Subcutaneous abdominal adipose tissue (tissue), 5 donors: Measurements from ENCODE around the gene ZNF267.

Source experiments
- H3K27ac ChIP-seq: one replicate; pipeline ENCODE4 v1.7.0; 2013; ENCODE audit warnings: low read depth, mild to moderate bottlenecking, inconsistent platforms, low read length, moderate library complexity
- H3K27me3 ChIP-seq, 5 donors: one replicate each; pipeline ENCODE4 v1.7.0; 2013; ENCODE audit warnings: low read length in 5 of 5, inconsistent platforms in 1 of 5; ENCODE audit not compliant: control insufficient read depth in 5 of 5, insufficient read depth in 4 of 5
- H3K36me3 ChIP-seq, 5 donors: one replicate each; pipeline ENCODE4 v1.7.0; 2013; ENCODE audit warnings: low read length in 5 of 5; ENCODE audit not compliant: control insufficient read depth in 5 of 5, insufficient read depth in 5 of 5
- H3K4me1 ChIP-seq, 5 donors: one replicate each; pipeline ENCODE4 v1.7.0; 2013; ENCODE audit warnings: low read length in 5 of 5, mild to moderate bottlenecking in 3 of 5, moderate library complexity in 1 of 5; ENCODE audit not compliant: control insufficient read depth in 5 of 5, insufficient read depth in 5 of 5
- H3K4me3 ChIP-seq, 5 donors: one replicate each; pipeline ENCODE4 v1.7.0; 2013; ENCODE audit warnings: low read length in 5 of 5, low read depth in 1 of 5
- H3K9ac ChIP-seq, 5 donors: one replicate each; pipeline ENCODE4 v1.7.0; 2013; ENCODE audit warnings: low read length in 5 of 5, mild to moderate bottlenecking in 4 of 5, moderate library complexity in 3 of 5
- H3K9me3 ChIP-seq, 5 donors: one replicate each; pipeline ENCODE4 v1.7.0; 2013; ENCODE audit warnings: low read length in 5 of 5; ENCODE audit not compliant: control insufficient read depth in 5 of 5
- donor health status: healthy.
- donor health status: healthy.
- donor health status: healthy.
- donor health status: healthy.
- donor health status: healthy.

Gene ZNF267

DNA sequence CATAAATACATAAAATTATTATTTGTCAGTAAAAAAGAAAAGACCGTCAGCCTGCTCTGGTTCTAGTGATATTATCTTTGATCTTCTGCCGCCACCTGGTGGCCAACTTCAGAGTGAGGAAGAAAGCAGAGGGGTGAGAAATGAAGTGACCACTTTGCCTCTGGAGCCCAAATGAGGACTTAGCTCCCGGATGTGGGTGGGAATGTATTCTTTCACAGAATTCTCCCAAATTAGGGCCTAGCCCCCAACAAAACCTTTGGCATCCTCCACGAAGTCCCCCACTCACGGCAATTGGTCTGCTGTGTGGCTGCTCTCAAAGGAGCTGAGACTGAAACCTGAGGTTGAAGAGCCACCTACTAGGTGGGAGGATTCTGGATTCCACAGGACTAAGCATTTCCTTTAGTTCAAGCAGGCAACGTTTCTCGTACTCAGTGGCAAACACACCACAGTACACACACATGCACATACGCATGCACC is 4.9 kb upstream of the ZNF267 start:
- Histone ChIP-seq H3K4me1 (peaks cover 4 to 37% (median 12%) of the 10 kb centered on the region in 5 donors), H3K27ac (peak overlapping the region; percentile 55), H3K27me3 (no peaks in the 10 kb centered on the region), H3K36me3 (no peaks in the 10 kb centered on the region), H3K4me3 (peak overlapping the region in 4 of 5 donors; percentile 7 to 44 (median 36)), H3K9me3 (no peaks in the 10 kb centered on the region), H3K9ac (peak overlapping the region in 2 of 5 donors; percentile 16 to 65)

DNA sequence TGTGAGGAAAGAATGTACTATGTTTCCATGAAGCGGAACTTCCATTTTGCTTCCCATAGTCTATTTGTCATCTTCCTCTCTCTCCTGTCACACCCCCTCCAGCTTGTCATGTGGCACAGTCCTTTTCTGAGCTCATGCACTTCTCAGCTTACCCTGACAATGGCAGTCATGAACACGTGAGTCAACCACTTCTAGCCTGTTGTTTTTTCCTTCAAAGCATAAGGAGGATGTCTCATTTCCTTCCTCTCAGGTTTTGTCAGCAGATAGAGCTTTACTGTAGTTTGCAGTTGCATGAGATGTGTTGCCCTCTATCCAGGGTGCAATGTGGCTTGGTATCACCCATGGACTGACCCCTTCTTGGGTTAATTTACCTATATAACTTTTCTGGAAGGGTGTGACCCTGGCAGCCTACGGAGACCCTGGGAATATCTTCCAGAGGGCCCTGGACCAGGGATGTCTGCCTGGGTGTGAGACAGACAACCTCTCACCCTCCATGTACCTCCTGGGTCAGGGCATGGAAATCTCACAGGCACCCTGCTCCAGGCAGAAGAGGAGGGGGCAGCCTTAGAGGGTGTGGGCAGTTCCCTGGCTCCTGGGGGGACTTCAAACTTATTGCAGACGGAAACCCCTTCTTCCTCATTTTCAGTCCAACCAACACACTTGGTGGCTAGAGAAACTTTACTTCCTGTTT is 4.0 kb upstream of the ZNF267 start:
- Histone ChIP-seq H3K9me3 (no peaks in the 10 kb centered on the region), H3K27me3 (no peaks in the 10 kb centered on the region), H3K36me3 (no peaks in the 10 kb centered on the region), H3K4me1 (peaks cover 4 to 43% (median 17%) of the 10 kb centered on the region in 5 donors), H3K4me3 (no peak overlapping the region), H3K9ac (peak overlapping the region in 3 of 5 donors; percentile 20 to 48 (median 26)), H3K27ac (peak overlapping the region; percentile 80)

- H3K9ac ChIP-seq, result no peak overlapping the region
- peaks cover 4 to 54% (median 29%) of the 10 kb centered on the region in 5 donors for H3K4me1 ChIP-seq
- no peak overlapping the region for H3K4me3 ChIP-seq
- no peaks in the 10 kb centered on the region for H3K36me3 ChIP-seq
- no peaks in the 10 kb centered on the region for H3K9me3 ChIP-seq
- no peak overlapping the region for H3K27ac ChIP-seq
- H3K27me3 ChIP-seq, result no peaks in the 10 kb centered on the region
Measured at GRCh38 chr16:31870809-31871208, 2.8 kb upstream of the ZNF267 start.

- Histone ChIP-seq H3K27ac (no peak overlapping the region), H3K4me3 (no peak overlapping the region), H3K9ac (no peak overlapping the region), H3K27me3 (no peaks in the 10 kb centered on the region), H3K36me3 (no peaks in the 10 kb centered on the region), H3K4me1 (peaks cover 4 to 54% (median 29%) of the 10 kb centered on the region in 5 donors), H3K9me3 (no peaks in the 10 kb centered on the region)
Measured at GRCh38 chr16:31871510-31871909, 2.1 kb upstream of the ZNF267 start.

DNA sequence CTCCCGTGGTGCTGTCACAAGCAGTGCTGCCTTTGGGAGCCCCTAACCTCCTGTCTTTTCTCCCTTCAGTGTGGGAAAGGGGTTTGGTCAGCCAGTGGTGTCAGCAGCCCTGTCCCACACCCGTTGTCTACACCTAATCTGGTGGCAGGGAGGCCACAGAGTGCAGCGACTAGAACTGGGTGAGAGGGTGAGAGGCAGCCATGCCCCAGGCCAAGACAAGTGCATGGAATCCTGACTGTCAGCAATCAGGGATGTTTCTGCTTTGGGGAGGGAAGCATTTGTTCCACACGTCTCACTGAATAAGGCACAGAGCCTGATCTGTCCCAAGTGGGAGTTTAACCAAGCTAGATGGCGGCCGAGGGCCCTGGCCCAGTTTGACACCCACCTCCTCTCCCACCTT is 1.4 kb upstream of the ZNF267 start:
- no peak overlapping the region for H3K27ac ChIP-seq
- H3K27me3 ChIP-seq, result no peaks in the 10 kb centered on the region
- no peak overlapping the region for H3K9ac ChIP-seq
- no peaks in the 10 kb centered on the region for H3K9me3 ChIP-seq
- peaks cover 4 to 61% (median 29%) of the 10 kb centered on the region in 5 donors for H3K4me1 ChIP-seq
- no peak overlapping the region for H3K4me3 ChIP-seq
- no peaks in the 10 kb centered on the region for H3K36me3 ChIP-seq

DNA sequence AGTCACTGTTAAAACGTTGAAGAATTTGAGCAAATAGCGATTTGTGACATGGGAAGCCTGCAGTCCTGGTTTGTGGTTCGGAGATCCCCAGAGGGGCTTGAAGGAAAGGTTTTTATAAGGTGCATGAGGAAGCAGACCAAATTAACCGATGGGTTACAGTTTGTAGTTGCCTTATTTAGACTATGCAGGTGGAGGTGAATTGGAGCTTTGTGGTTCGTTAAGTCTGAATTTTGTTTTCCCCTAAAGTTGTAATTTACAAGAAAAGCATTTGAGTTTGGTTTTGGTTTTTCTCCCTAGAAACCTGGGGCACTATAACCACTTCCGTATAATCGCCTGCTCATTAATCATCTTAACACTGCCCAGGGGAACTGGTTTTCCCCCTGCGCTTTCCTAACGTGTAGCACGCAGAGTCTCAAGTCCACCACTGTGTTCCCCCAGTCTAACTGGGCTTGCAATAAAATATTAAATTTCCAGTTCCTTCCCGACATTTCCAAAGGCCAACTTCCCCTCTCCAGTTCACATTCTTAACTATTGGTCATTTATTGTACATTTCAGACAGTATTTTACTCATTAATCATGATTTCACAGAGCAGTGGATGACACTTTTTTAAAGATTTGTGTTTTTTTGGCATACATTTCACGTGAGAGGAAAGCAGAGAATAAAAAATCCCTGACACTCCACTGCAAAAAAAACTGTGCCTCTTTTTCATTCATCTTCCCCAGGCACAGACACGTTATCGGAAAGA is 932 bp downstream of the ZNF267 start:
- Histone ChIP-seq H3K4me1 (peaks cover 2 to 61% (median 32%) of the 10 kb centered on the region in 5 donors), H3K27ac (peak overlapping the region; percentile 92)

GRCh38 chr16:31875112-31875803 is 1.7 kb downstream of the ZNF267 start:
- Histone ChIP-seq H3K27ac (peak overlapping the region; percentile 92), H3K4me3 (peak overlapping the region; percentile 76 to 97 (median 90)), H3K4me1 (peaks cover 0 to 63% (median 34%) of the 10 kb centered on the region in 5 donors)

More for the DNA sequence above, 932 bp downstream of the ZNF267 start:
- Histone ChIP-seq H3K9me3 (no peaks in the 10 kb centered on the region), H3K36me3 (peaks cover 0 to 6% (median 4%) of the 10 kb centered on the region in 5 donors), H3K4me3 (peak overlapping the region; percentile 76 to 97 (median 90)), H3K9ac (peak overlapping the region; percentile 69 to 100 (median 97)), H3K27me3 (no peaks in the 10 kb centered on the region)

DNA sequence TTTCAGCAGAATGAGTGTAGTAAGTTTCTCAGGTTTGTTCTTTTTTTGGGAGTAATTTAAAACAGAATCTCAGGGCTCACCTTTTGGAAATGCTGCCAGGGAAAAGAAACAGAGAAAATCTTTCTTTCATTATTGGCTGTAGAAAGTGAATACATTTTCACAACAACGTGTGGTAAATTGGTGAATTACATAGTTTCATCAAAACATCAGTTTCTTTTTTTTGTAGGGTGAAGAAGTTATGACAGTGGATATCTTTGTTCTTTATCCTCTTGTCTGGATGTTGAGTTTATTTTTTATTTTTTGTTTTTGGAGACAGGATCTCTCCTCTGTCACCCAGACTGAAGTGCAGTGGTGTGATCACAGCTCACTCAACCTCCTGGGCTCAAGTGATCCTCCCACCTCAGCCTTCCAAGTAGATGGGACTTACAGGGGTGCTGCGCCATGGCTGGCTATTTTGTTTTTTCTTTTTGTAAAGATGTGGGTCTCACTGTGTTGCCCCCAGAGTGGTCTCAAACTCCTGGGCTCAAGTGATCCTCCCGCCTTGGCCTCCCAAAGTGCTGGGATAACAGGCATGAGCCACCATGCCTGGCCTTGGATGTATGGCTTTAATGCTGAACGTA is 2.4 kb downstream of the ZNF267 start:
- no peak overlapping the region for H3K4me3 ChIP-seq
- no peaks in the 10 kb centered on the region for H3K27me3 ChIP-seq
- H3K9me3 ChIP-seq, result no peaks in the 10 kb centered on the region
- H3K4me1 ChIP-seq, result peaks cover 0 to 65% (median 41%) of the 10 kb centered on the region in 5 donors
- peaks cover 0 to 6% (median 4%) of the 10 kb centered on the region in 5 donors for H3K36me3 ChIP-seq
- peak overlapping the region; percentile 92 for H3K27ac ChIP-seq
- H3K9ac ChIP-seq, result peak overlapping the region in 1 of 5 donors; percentile 61

More at GRCh38 chr16:31875112-31875803, 1.7 kb downstream of the ZNF267 start:
- H3K36me3 ChIP-seq, result peaks cover 0 to 6% (median 4%) of the 10 kb centered on the region in 5 donors
- no peaks in the 10 kb centered on the region for H3K27me3 ChIP-seq
- no peaks in the 10 kb centered on the region for H3K9me3 ChIP-seq
- peak overlapping the region; percentile 69 to 100 (median 97) for H3K9ac ChIP-seq

DNA sequence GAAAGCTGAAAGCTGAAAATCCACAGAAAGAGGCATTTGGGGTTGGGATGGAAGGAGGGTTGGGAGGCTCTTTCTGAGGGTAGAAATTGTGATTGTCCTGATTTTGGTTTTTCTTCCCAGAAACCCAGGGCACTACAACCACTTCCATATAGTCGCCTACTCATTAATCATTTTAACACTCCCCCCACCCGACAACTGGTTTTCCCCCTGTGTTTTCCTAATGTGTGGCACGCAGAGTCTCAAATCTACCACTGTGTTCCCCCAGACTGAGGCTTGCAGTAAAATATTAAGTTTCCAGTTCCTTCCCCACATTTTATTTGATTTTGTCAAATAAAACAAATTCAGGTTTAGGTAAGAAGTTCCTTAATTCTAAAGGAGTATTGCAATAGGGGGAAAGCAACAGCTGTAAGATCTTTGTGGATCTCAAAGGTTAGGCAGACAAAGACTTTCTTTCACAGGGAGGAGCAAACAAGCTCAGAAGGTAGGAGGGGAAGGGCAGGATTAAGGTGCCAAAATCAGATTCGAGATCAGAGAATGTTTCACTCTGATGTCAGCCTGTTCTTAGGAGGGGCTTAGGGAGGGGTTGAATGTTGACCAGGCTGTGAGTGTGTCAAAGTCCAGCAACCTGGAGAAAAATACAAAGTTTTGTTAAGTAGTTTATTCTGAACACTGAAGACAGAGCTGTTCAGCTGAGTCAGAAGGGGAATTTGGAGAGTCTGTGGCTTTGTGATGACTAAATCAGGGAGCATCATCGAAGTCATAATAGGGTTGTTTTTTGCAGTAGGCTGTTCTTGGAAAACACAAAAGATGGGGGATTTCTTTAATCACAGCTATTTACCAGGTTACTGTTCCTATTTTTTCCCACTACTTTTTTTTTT is 3.6 kb downstream of the ZNF267 start:
- no peaks in the 10 kb centered on the region for H3K27me3 ChIP-seq
- peak overlapping the region in 1 of 5 donors; percentile 5 for H3K4me3 ChIP-seq
- H3K27ac ChIP-seq, result peak overlapping the region; percentile 61
- H3K9me3 ChIP-seq, result no peaks in the 10 kb centered on the region
- H3K9ac ChIP-seq, result peak overlapping the region in 4 of 5 donors; percentile 8 to 61 (median 26)
- H3K36me3 ChIP-seq, result peaks cover 0 to 9% (median 5%) of the 10 kb centered on the region in 5 donors
- H3K4me1 ChIP-seq, result peaks cover 0 to 69% (median 41%) of the 10 kb centered on the region in 5 donors
